GM12878 (cell line): ENCODE results near the gene CLNK. TPM values are rescaled to one million over a fixed set of nuclear protein-coding genes. Genes with fewer than 3 reads are reported as not detected.

Experiments
- ATAC-seq: fragments of 200-7000 bp; cut with Tn5 transposase; 3 replicates; pipeline ENCODE4 v1.9.1; 2020; ENCODE audit warnings: mild to moderate bottlenecking, moderate library complexity
- BruUV-seq: library from RNA; stranded (reverse); fragments of 400-500 nt; replicated peaks from 2 replicates; lab custom pipeline; 2021; lab: Mats Ljungman, UMichigan
- CTCF ChIA-PET: fragments of 300-600 bp; sonication (Branson Sonifier 250); formaldehyde crosslinking; extraction: SDS; loops from one replicate; lab custom pipeline; 2021; ENCODE audit warnings: inconsistent platforms; lab: Yijun Ruan, JAX
- POLR2A ChIA-PET: fragments of 350-600 bp; formaldehyde crosslinking; extraction: SDS; loops from one replicate; lab custom pipeline; 2021; ENCODE audit warnings: inconsistent platforms; lab: Charles Lee
- RAD21 ChIA-PET: fragments of 300-600 bp; sonication (Branson Sonifier 250); formaldehyde crosslinking; loops from one replicate; lab custom pipeline; 2023; ENCODE audit warnings: antibody characterized with exemption; ENCODE audit not compliant: unreplicated experiment; lab: Charles Lee
- SMC1A ChIA-PET: fragments of 300-600 bp; sonication (Branson Sonifier 250); formaldehyde crosslinking; loops from one replicate; lab custom pipeline; 2023; ENCODE audit not compliant: unreplicated experiment, uncharacterized antibody; lab: Charles Lee
- DNase-seq: peaks from one replicate; pipeline ENCODE4 v3.0.0-alpha.2; 2011; ENCODE audit warnings: low read depth, low spot score
- FAIRE-seq: peaks from 3 replicates; lab custom pipeline; 2011; peaks lifted over from hg19 to GRCh38; lab: Jason Lieb, UNC
- H2AFZ ChIP-seq: 2 replicates; pipeline ENCODE4 v1.6.0; 2011; ENCODE audit warnings: low read depth, low read length, control low read depth; ENCODE audit not compliant: control insufficient read depth
- H3K27ac ChIP-seq: 2 replicates; pipeline ENCODE4 v1.5.1; 2011; ENCODE audit warnings: control low read depth; ENCODE audit not compliant: control insufficient read depth, insufficient read depth
- H3K27me3 ChIP-seq, 2 experiments: replicated peaks in 1 of 2; 2 replicates each; pipeline versions ENCODE4 v1.6.0 to v1.6.1; 2011; ENCODE audit warnings: low read length in 1 of 2; ENCODE audit not compliant: control insufficient read depth in 2 of 2, insufficient read depth in 2 of 2
- H3K36me3 ChIP-seq, 2 experiments: 2 replicates each; pipeline ENCODE4 v1.5.1; 2011; ENCODE audit warnings: low read length in 1 of 2; ENCODE audit not compliant: control insufficient read depth in 2 of 2, insufficient read depth in 2 of 2
- H3K4me1 ChIP-seq: 2 replicates; pipeline ENCODE4 v1.6.1; 2011; ENCODE audit warnings: mild to moderate bottlenecking, low read length, moderate library complexity, mixed read lengths; ENCODE audit not compliant: control insufficient read depth, insufficient read depth
- H3K4me2 ChIP-seq: 2 replicates; pipeline ENCODE4 v1.6.0; 2011; ENCODE audit warnings: control low read depth; ENCODE audit not compliant: control insufficient read depth, insufficient read depth
- H3K4me3 ChIP-seq: fragments of 200-600 bp; sonication (generic); 2 replicates; pipeline ENCODE4 v1.5.1; 2016
- H3K79me2 ChIP-seq: 2 replicates; pipeline ENCODE4 v1.6.0; 2011; ENCODE audit warnings: low read length; ENCODE audit not compliant: control insufficient read depth, insufficient read depth
- H3K9ac ChIP-seq: 2 replicates; pipeline ENCODE4 v1.8.0; 2011; ENCODE audit warnings: low read length, control low read depth, mixed read lengths; ENCODE audit not compliant: control insufficient read depth, insufficient read depth
- H3K9me3 ChIP-seq: replicated peaks from 3 replicates; pipeline ENCODE4 v1.5.1; 2011; ENCODE audit warnings: mild to moderate bottlenecking, low read length; ENCODE audit not compliant: control insufficient read depth, insufficient read depth
- H4K20me1 ChIP-seq: 2 replicates; pipeline ENCODE4 v1.6.0; 2011; ENCODE audit not compliant: control insufficient read depth, insufficient read depth
- ATF2 ChIP-seq: IDR thresholded peaks from 2 replicates; pipeline ENCODE4 v1.6.1; 2012; ENCODE audit warnings: low read length, inconsistent platforms
- BHLHE40 ChIP-seq, 2 experiments: fragments of 450-650 bp in 1 of 2; IDR thresholded peaks; 2 replicates each; pipeline ENCODE4 v1.6.1; 2011 to 2017; ENCODE audit warnings: low read depth in 2 of 2, borderline replicate concordance in 1 of 2, improper control_type of control experiment in 1 of 2, low read length in 1 of 2, mild to moderate bottlenecking in 1 of 2
- CREM ChIP-seq: IDR thresholded peaks from 2 replicates; pipeline ENCODE4 v1.6.1; 2014; ENCODE audit warnings: antibody characterized with exemption, low read depth
- DPF2 ChIP-seq: fragments of 450-650 bp; IDR thresholded peaks from 2 replicates; pipeline ENCODE4 v1.6.1; 2017; ENCODE audit warnings: mild to moderate bottlenecking
- KDM1A ChIP-seq: fragments of 200-600 bp; sonication (generic); IDR thresholded peaks from 2 replicates; pipeline ENCODE4 v1.6.1; 2016; ENCODE audit warnings: borderline replicate concordance
- MTA2 ChIP-seq: fragments of 450-650 bp; IDR thresholded peaks from 2 replicates; pipeline ENCODE4 v1.6.1; 2016; ENCODE audit warnings: low read depth, mild to moderate bottlenecking, moderate library complexity
- NFXL1 ChIP-seq: fragments of 450-650 bp; IDR thresholded peaks from 2 replicates; pipeline ENCODE4 v1.6.1; 2017; ENCODE audit warnings: antibody characterized with exemption, mild to moderate bottlenecking, borderline replicate concordance
- SPI1 ChIP-seq: IDR thresholded peaks from 2 replicates; pipeline ENCODE4 v1.6.1; 2011; ENCODE audit warnings: low read depth, mild to moderate bottlenecking, low read length, moderate library complexity, borderline replicate concordance; ENCODE audit not compliant: insufficient read depth
- SUPT20H ChIP-seq: IDR thresholded peaks from 2 replicates; pipeline ENCODE4 v1.6.1; 2011; ENCODE audit warnings: low read depth, mild to moderate bottlenecking, low read length, moderate library complexity, borderline replicate concordance; ENCODE audit not compliant: control insufficient read depth
- ZBTB40 ChIP-seq: fragments of 450-650 bp; IDR thresholded peaks from 2 replicates; pipeline ENCODE4 v1.6.1; 2016; ENCODE audit warnings: mild to moderate bottlenecking, moderate library complexity, borderline replicate concordance
- whole genome bisulfite sequencing: methylation state at CpG from one replicate; pipeline ENCODE4 v1.1.6; 2016; ENCODE audit warnings: low lambda C conversion rate; ENCODE audit not compliant: insufficient replicate concordance, insufficient coverage; ENCODE audit errors: missing lambda C conversion rate; 5-methylcytosine and 5-hydroxymethylcytosine counted together
- in situ Hi-C: fragments of 300-500 bp; cut with MboI; formaldehyde crosslinking; loops from 9 replicates; pipeline ENCODE4 v1.14.3; 2018; ENCODE audit warnings: mixed read lengths
- intact Hi-C: fragments of 100-400 bp; cut with micrococcal nuclease; formaldehyde crosslinking; loops from one replicate; pipeline ENCODE4 v1.14.2; 2022; ENCODE audit not compliant: unreplicated experiment
- polyA plus RNA-seq, 11 experiments: library from polyadenylated mRNA; depleted of rRNA in 4 of 11; unstranded in 6 of 11; stranded (reverse) in 5 of 11; fragments of >200 nt; fragmentation: Nextera tagmentation in 4 of 11; fragmentation: Illumina TruSeq in 1 of 11; extraction: Ambion mirVana in 4 of 11; extraction: Trizol in 1 of 11; gene quantifications; 1 replicate in 1 of 11; 2 replicates in 10 of 11; pipeline versions ENCODE4 v1.2.1 to v1.2.3, GENCODE V29; 2011 to 2016; ENCODE audit warnings: inconsistent platforms in 2 of 11, missing spikeins in 2 of 11, low read depth in 1 of 11
- total RNA-seq, 4 experiments: library from RNA; depleted of rRNA in 3 of 4; stranded (reverse); fragments of >200 nt in 3 of 4; fragmentation: Illumina TruSeq in 1 of 4; extraction: Trizol in 1 of 4; gene quantifications; 2 replicates each; pipeline versions ENCODE4 v1.2.1 to v1.2.3, GENCODE V29; 2013 to 2021

Gene CLNK
- total and polyA plus RNA-seq, 10 of the 15 experiments (the other 5 are each of a cell fraction or from before 2014, with no cell fraction given) = 2.1 to 14.3 (median 2.7) TPM

GRCh38 chr4:10688846-10689245 is 4.3 kb upstream of the CLNK start:
- ATAC-seq (peak; percentile 1; the same call in 2 of the 3 replicates), FAIRE-seq (no peak), DNase-seq (no peak)
- Histone ChIP-seq H3K9me3 (no peaks in the 10 kb centered on the region), H3K27me3 (no peaks in the 10 kb centered on the region), H3K27ac (peak overlapping the region; percentile 71), H4K20me1 (no peaks in the 10 kb centered on the region), H2AFZ (peak overlapping the region; percentile 48), H3K4me1 (peaks cover 38% of the 10 kb centered on the region), H3K36me3 (no peaks in the 10 kb centered on the region), H3K4me3 (no peak overlapping the region), H3K4me2 (peak overlapping the region; percentile 72; the same call in 1 of the 2 replicates), H3K79me2 (peaks cover 6% of the 10 kb centered on the region; the same call in 1 of the 2 replicates), H3K9ac (peak overlapping the region; percentile 26; the same call in 1 of the 2 replicates)
- intact Hi-C loops (loop anchor here (2.0 kb wide), 1 partner anchor 14 kb away; no protein-coding TSS in a partner anchor), in situ Hi-C loops (no loop called here)
- RAD21 ChIA-PET = interaction anchor here (0.6 to 2.0 kb wide), 5 partner anchors 11 to 66 kb away, joined by 3 to 6 read pairs (median 5); no protein-coding TSS in a partner anchor
- CTCF ChIA-PET = interaction anchor here (0.9 to 2.4 kb wide), 2 partner anchors 8 to 39 kb away, joined by 3 to 5 read pairs; no protein-coding TSS in a partner anchor
- BruUV-seq = no TSS peak
- POLR2A ChIA-PET = no interaction called here
- no peak for TF ChIP-seq NFXL1
- no peak for TF ChIP-seq SUPT20H
- peak; percentile 92 for TF ChIP-seq SPI1
- TF ChIP-seq MTA2 = no peak
- SMC1A ChIA-PET = interaction anchor here (0.7 to 12.4 kb wide), 7 partner anchors 12 to 52 kb away, joined by 3 to 139 read pairs (median 4); no protein-coding TSS in a partner anchor
- 31% methylated on average over 6 of the region's 6 CpGs for WGBS

- H3K79me2 ChIP-seq = peaks cover 14% of the 10 kb centered on the region
- ChIA-PET SMC1A (interaction anchor here (0.8 to 12.4 kb wide), 5 partner anchors 12 to 55 kb away, joined by 3 to 139 read pairs (median 7); no protein-coding TSS in a partner anchor), POLR2A (interaction anchor here (2.1 kb wide), 1 partner anchor 14 kb away, joined by 7 read pairs; no protein-coding TSS in a partner anchor), RAD21 (interaction anchor here (0.7 to 2.0 kb wide), 5 partner anchors 12 to 65 kb away, joined by 3 to 6 read pairs (median 5); no protein-coding TSS in a partner anchor), CTCF (interaction anchor here (0.5 to 2.4 kb wide), 4 partner anchors 8 to 565 kb away, joined by 3 to 5 read pairs (median 3); no protein-coding TSS in a partner anchor)
- ATAC-seq = peak; percentile 55
- H3K4me3 ChIP-seq = no peak overlapping the region
- in situ Hi-C loops (no loop called here), intact Hi-C loops (loop anchor here (2.0 kb wide), 1 partner anchor 15 kb away; no protein-coding TSS in a partner anchor)
- no peaks in the 10 kb centered on the region for H3K36me3 ChIP-seq
- H2AFZ ChIP-seq = no peak overlapping the region; the same call in 1 of the 2 replicates
- no peaks in the 10 kb centered on the region for H4K20me1 ChIP-seq
- H3K27ac ChIP-seq = peak overlapping the region; percentile 71
- DNase-seq = peak; percentile 78
- BruUV-seq = no TSS peak
- FAIRE-seq = no peak
- H3K4me2 ChIP-seq = peak overlapping the region; percentile 72; the same call in 1 of the 2 replicates
- WGBS = 1% methylated on average over 3 of the region's 3 CpGs
- H3K9me3 ChIP-seq = no peaks in the 10 kb centered on the region
- no peak overlapping the region for H3K9ac ChIP-seq
- H3K27me3 ChIP-seq = no peaks in the 10 kb centered on the region
- H3K4me1 ChIP-seq = peaks cover 38% of the 10 kb centered on the region
- peak; percentile 48; the same call in 1 of the 2 replicates for TF ChIP-seq CREM
- peak in 1 of 2 experiments; percentile 29; a peak in 1 of 4 replicates for TF ChIP-seq BHLHE40 (IDR thresholded peaks at IDR 0.05; ENCODE audit: borderline replicate concordance in 1 of 2, low read depth in 2 of 2, low read length in 1 of 2)
- TF ChIP-seq DPF2 = 0 out of 2 replicates have a peak, but pooled peaks have one; percentile 35
- TF ChIP-seq KDM1A = no peak
- TF ChIP-seq ZBTB40 = no peak
- TF ChIP-seq ATF2 = peak; percentile 64
These were observed 3.5 kb upstream of the CLNK start for GRCh38 chr4:10688022-10688421.
